HUES64 (cell line): ENCODE data around the gene HADH.
"Not testable (repeated sequence)": the region's sequence is repeated elsewhere in the genome, so short reads cannot be mapped to it uniquely, and the experiment has no call there.

Experiments used
- H3K27ac ChIP-seq: 2 replicates; pipeline ENCODE4 v1.7.0; 2013; ENCODE audit warnings: low read depth, low read length, inconsistent platforms
- H3K27me3 ChIP-seq: 2 replicates; pipeline ENCODE4 v1.6.1; 2013; ENCODE audit warnings: mild to moderate bottlenecking, low read length; ENCODE audit not compliant: insufficient read depth
- H3K36me3 ChIP-seq: 2 replicates; pipeline ENCODE4 v1.6.1; 2013; ENCODE audit warnings: mild to moderate bottlenecking, low read length; ENCODE audit not compliant: insufficient read depth
- H3K4me1 ChIP-seq: 2 replicates; pipeline ENCODE4 v1.6.1; 2013; ENCODE audit warnings: mild to moderate bottlenecking, low read length, moderate library complexity; ENCODE audit not compliant: insufficient read depth
- H3K4me3 ChIP-seq: 2 replicates; pipeline ENCODE4 v1.5.1; 2013; ENCODE audit warnings: mild to moderate bottlenecking, low read length, moderate library complexity
- H3K9ac ChIP-seq: 2 replicates; pipeline ENCODE4 v1.6.1; 2013; ENCODE audit warnings: mild to moderate bottlenecking, low read depth, low read length
- H3K9me3 ChIP-seq: 2 replicates; pipeline ENCODE4 v1.6.1; 2013; ENCODE audit warnings: low read depth, low read length; ENCODE audit not compliant: insufficient read depth
- WGBS: fragments of 150-250, 120-280 bp; methylation state at CpG from one replicate; pipeline ENCODE4 v1.1.7; 2013; ENCODE audit warnings: missing lambda C conversion rate; 5-methylcytosine and 5-hydroxymethylcytosine counted together

HADH gene

DNA sequence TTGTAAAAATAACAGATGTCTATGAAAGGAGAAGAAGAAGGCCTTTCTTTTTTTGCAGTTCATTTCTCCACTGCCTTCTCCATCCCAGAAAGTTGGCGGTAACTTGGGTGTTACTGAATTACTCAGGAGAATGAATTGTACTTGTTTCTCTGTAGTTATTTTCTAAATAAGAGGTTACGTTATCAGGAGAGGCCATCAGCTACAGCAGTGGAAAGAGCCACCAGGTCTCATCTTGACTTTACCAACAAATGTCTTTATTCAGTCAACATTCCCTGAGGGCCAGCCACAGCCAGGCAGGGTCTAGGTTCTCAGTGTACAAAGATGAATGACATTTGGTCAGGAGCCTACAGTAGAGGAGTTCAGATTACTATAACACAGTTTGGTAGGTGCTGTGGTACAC, 8.1 kb downstream of the HADH start:
- H3K9ac ChIP-seq = no peak overlapping the region
- WGBS = 100% methylated on average over 1 of the region's 2 CpGs

DNA sequence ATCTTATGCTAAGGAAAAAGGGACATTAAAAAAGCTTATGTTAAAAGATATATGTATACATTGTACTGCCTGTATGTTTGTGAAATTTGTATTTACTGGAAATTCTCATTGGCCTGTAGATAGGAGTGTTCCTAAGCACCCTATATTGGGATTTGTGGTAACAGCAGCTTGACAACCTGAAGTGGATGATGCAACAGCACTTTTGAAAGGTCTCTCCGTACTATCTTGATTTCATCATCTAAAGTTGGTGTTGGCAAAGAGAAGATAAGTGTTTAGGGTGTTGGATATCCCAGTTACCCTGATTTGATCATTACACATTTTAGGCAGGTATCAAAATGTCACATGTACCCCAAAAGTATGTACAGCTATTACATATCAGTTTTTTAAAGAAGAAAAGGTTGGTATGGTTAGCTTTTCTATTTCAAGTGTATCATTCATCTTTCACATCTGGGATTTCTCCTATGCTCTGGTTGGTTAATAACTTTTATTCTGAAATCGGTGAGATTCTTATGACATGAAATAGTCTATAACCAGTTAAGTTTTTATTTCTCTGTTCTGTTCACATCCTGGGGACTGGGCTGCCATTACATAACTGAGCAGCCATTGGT, 10.3 kb downstream of the HADH start:
- no peak overlapping the region for H3K4me3 ChIP-seq
- WGBS = 97% methylated on average over 2 of the region's 2 CpGs
- peaks cover 9% of the 10 kb centered on the region for H3K4me1 ChIP-seq
- no peaks in the 10 kb centered on the region for H3K27me3 ChIP-seq
- H3K9ac ChIP-seq = no peak overlapping the region
- no peaks in the 10 kb centered on the region for H3K9me3 ChIP-seq
- H3K36me3 ChIP-seq = peaks cover 27% of the 10 kb centered on the region
- H3K27ac ChIP-seq = no peak overlapping the region

More for the DNA sequence above, 8.1 kb downstream of the HADH start:
- H3K27me3 ChIP-seq = no peaks in the 10 kb centered on the region
- no peak overlapping the region for H3K4me3 ChIP-seq
- peaks cover 27% of the 10 kb centered on the region for H3K36me3 ChIP-seq
- H3K27ac ChIP-seq = no peak overlapping the region
- peaks cover 9% of the 10 kb centered on the region for H3K4me1 ChIP-seq
- no peaks in the 10 kb centered on the region for H3K9me3 ChIP-seq

DNA sequence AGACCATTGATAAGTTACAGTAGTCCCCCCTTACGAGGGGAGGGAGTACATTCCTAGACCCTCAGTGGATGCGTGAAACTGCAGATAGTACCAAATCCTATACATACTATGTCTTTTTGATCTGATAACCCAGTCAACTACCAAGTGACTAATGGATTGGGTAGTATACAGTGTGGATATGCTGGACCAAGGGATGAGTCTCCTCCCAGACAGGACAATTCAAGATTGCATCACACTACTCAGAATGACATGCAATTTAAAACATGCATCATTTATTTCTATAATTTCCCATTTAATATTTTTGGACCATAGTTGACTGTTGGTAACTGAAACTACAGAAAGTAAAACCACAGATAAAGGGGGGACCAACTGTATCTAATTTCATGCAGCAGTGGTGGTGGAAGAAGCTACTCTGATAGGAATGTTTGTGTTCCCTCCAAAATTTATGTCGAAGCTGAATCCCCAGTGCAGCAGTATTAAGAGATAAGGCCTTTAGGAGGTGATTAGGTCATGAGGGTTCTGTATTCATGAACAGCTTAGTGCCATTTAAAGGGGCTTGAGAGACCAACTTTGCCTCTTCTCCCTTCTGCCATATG, 11.9 kb downstream of the HADH start:
- Histone ChIP-seq H3K9ac (no peak overlapping the region), H3K4me3 (no peak overlapping the region), H3K36me3 (peaks cover 23% of the 10 kb centered on the region), H3K27me3 (no peaks in the 10 kb centered on the region), H3K27ac (no peak overlapping the region), H3K9me3 (no peaks in the 10 kb centered on the region), H3K4me1 (peaks cover 9% of the 10 kb centered on the region)
- WGBS = 99% methylated on average over 3 of the region's 3 CpGs

DNA sequence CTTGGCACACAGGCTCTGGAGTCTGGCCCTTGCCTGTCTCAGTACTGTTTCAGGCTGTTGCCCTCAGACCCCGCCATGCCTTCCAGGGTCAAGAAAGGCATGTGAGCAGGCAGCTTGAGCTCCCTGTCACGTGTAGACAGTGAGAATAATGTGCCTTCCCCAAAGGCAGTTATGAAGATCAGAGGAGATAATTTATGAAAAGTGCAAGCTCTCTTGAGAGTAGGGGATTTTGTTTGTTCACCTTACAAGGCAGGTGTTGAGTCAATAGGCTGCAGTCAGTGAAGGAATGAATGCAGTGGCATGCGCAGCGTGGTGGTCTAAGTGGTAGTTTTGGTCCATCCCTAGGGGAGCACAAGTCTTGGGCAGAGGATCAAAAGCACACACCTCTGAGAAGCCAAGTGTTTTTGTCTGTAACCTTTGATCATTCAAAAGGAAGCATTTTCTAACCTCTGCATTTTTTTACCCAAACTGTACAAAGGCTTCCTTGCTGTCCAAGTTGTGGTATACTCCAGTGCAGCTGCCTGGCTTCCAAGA, 14.4 kb downstream of the HADH start:
- Histone ChIP-seq H3K27me3 (no peaks in the 10 kb centered on the region), H3K9ac (no peak overlapping the region), H3K27ac (no peak overlapping the region), H3K4me3 (no peak overlapping the region), H3K36me3 (peaks cover 23% of the 10 kb centered on the region), H3K4me1 (peaks cover 9% of the 10 kb centered on the region), H3K9me3 (no peaks in the 10 kb centered on the region)
- 92% methylated on average over 4 of the region's 4 CpGs for WGBS

DNA sequence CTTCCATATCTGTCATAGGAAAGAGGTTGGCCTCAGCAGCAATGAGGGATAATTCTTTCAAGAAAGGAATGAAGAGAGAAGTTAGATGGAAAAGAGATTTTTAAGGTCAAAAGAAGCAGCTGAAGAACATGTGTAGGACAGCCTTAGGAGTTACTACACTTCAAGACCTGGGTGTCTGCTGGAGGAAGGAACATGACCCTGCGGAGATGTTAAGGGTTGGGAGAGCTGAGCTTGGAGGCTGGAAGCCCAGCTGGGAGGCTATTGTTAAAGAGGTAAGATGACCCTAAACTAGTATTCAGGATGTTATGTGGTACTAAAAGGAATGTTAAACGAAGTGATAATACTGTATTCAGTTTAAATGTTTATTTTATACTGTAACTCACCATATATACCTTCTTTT, 15.0 kb downstream of the HADH start:
- Histone ChIP-seq H3K36me3 (peaks cover 26% of the 10 kb centered on the region), H3K4me3 (no peak overlapping the region), H3K9ac (no peak overlapping the region), H3K4me1 (peaks cover 9% of the 10 kb centered on the region), H3K9me3 (no peaks in the 10 kb centered on the region), H3K27ac (no peak overlapping the region), H3K27me3 (no peaks in the 10 kb centered on the region)
- 89% methylated on average over 1 of the region's 2 CpGs for WGBS

DNA sequence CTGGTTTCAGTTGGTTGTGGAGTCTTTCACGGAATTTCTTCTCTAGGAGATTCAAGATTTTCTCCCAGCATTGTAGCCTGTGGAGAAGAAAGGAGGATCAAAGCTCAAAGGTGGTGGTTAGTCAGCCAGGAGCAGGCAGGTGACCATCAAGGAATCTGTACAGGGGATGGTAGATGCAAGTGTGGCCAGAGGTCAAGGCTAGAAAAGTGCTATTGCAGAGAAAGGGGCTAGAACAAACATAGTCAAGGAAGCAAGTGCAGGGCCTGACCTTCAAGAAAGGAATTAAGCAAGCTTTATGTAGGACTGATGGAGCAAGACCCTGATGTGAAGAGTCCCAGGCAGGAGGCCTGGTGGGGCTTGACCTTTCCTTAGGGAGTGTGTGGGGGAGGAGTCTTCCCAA, 16.1 kb downstream of the HADH start:
- Histone ChIP-seq H3K36me3 (peaks cover 27% of the 10 kb centered on the region), H3K4me1 (peaks cover 9% of the 10 kb centered on the region), H3K9me3 (no peaks in the 10 kb centered on the region), H3K27ac (no peak overlapping the region), H3K4me3 (no peak overlapping the region), H3K27me3 (no peaks in the 10 kb centered on the region), H3K9ac (no peak overlapping the region)
- WGBS = 100% methylated on average over 1 of the region's 1 CpG

DNA sequence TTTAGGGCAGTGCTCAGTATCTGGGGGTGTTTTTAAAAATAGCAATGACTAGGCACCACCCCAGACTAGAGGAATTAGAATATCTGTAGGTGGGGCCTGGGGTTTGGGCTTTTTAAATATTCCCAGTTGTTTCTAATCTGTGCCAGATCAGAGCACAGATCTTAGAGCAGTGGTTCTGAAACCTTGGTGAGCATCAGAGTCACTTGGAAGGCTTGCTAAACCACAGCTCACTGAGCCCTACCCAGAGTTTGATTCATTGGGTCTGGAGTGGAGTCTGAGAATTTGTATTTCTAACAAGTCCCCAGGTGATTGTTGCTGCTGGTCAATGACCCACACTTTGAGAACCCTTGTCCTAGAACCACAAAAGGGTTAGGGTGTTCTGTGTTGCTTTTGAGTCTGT, 16.7 kb downstream of the HADH start:
- Histone ChIP-seq H3K27me3 (no peaks in the 10 kb centered on the region), H3K9ac (no peak overlapping the region), H3K27ac (no peak overlapping the region), H3K4me1 (peaks cover 9% of the 10 kb centered on the region), H3K36me3 (peaks cover 27% of the 10 kb centered on the region), H3K9me3 (no peaks in the 10 kb centered on the region), H3K4me3 (no peak overlapping the region)

DNA sequence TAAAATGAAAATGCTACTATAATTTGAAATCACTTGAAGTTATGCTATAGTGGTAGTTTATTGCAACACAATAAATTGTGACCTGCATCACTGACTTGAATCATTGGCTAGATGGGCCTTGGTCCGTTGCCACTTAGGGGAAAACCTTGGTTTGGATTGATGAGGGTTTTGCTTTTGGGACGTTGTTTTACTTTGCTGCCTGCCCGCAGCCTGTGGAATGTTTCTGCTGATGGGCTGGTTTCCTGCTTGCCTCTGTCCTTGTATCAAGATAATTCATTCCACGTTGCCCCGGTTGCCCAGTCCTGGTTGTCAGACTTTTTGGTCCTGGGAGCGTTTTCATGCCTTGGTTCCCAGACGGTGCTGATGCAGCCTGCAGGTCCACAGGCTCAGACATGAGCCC, 18.3 kb downstream of the HADH start:
- Histone ChIP-seq H3K4me1 (peaks cover 9% of the 10 kb centered on the region), H3K36me3 (peaks cover 28% of the 10 kb centered on the region), H3K27me3 (no peaks in the 10 kb centered on the region), H3K27ac (no peak overlapping the region), H3K9ac (no peak overlapping the region), H3K9me3 (no peaks in the 10 kb centered on the region), H3K4me3 (no peak overlapping the region)
- 92% methylated on average over 7 of the region's 7 CpGs for WGBS

DNA sequence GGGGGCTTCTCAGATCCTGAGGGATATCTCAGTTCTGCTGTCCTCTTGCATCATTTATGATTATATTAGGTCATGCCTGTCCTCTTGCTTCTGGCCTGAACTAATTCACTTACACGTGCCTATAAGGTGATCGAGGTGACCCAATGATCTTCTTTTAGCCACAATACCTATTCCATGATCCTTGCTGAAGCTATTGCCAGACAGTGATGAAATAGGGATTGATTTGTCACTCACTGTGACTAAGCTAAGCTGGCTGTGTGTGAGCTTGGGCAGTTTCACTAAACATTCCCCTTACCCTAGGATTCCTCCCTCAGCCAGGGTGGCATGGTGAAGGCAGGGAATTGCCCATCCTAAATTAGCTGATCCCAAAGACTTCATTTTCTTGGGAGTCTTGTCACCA, 19.0 kb downstream of the HADH start:
- Histone ChIP-seq H3K36me3 (peaks cover 29% of the 10 kb centered on the region), H3K9me3 (no peaks in the 10 kb centered on the region), H3K9ac (no peak overlapping the region), H3K4me1 (peaks cover 9% of the 10 kb centered on the region), H3K4me3 (no peak overlapping the region), H3K27ac (no peak overlapping the region), H3K27me3 (no peaks in the 10 kb centered on the region)
- WGBS = 94% methylated on average over 2 of the region's 2 CpGs

DNA sequence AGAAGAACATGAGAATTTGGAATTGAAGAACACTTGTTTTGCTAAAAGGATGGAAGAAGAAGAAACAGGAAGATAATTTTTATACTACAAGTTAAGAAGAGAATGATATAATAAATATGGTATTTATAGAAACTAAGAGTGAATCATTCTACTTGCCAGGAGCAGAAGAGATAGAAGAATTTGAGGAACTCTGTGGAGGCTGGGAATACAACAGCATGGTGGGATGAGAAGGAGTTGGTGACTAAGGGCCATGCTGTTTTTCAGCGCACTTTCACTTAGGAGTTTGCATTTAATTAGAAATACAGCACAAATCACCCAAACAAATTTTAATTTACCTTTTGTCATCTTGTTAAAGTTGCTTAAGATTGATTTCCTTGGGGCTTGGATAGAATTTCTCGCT, 20.5 kb downstream of the HADH start:
- H3K9me3 ChIP-seq = no peaks in the 10 kb centered on the region
- 88% methylated on average over 1 of the region's 2 CpGs for WGBS
- peaks cover 43% of the 10 kb centered on the region for H3K36me3 ChIP-seq

DNA sequence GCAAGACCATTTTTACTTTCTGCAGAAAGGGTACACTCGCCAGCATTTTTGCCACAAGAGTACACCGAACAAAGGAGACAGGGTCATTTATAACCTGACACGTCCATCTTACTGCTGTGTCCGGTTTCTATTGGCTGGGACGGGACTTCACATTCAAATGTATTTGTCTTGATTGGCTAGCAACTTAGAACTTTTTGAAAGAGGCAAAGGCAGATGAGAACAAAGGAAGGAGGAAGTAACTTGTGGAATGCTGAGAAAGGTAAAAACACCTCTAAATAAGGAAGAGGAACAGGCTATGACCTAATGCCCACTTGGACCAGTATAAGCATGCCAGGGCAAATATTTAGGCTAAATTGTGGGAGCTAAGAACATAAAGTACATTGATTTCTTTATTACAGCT, 22.7 kb downstream of the HADH start:
- WGBS = 95% methylated on average over 5 of the region's 5 CpGs

More for the DNA sequence above, 20.5 kb downstream of the HADH start:
- Histone ChIP-seq H3K27ac (no peak overlapping the region), H3K4me3 (no peak overlapping the region), H3K27me3 (no peaks in the 10 kb centered on the region), H3K4me1 (no peaks in the 10 kb centered on the region), H3K9ac (no peak overlapping the region)

DNA sequence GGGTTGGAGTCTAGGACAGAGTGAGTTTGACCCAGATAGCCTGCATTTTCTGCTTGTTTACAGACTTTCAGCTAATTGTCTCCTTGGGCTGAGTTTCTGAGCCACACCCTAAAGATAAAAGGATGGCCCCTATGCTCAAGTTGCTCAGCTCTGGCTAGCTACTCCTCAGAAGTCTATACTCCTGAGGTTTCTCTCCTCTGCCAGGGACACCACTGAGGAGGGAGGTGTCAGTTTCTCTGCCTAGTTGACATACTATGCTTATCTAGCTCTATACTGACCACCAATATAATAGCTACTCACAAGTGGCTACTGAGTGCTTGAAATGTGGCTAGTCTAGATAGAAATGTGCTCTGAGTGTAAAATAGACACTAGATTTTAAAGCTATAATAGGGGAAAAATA, 23.6 kb downstream of the HADH start:
- no peaks in the 10 kb centered on the region for H3K4me1 ChIP-seq
- no peaks in the 10 kb centered on the region for H3K27me3 ChIP-seq
- H3K27ac ChIP-seq = no peak overlapping the region
- H3K9me3 ChIP-seq = no peaks in the 10 kb centered on the region
- H3K9ac ChIP-seq = no peak overlapping the region
- H3K36me3 ChIP-seq = peaks cover 63% of the 10 kb centered on the region
- no peak overlapping the region for H3K4me3 ChIP-seq

More for the DNA sequence above, 22.7 kb downstream of the HADH start:
- not testable (repeated sequence) for H3K9ac ChIP-seq, H3K9me3 ChIP-seq, H3K27ac ChIP-seq, H3K27me3 ChIP-seq, H3K4me1 ChIP-seq, H3K4me3 ChIP-seq
- H3K36me3 ChIP-seq = peaks cover 63% of the 10 kb centered on the region
